CD4-positive, alpha-beta T cell treated with Interferon gamma for 1 hour (primary cell): ENCODE measurements around the gene PDE6B.

ENCODE experiments used
- DNase-seq: peaks from one replicate; pipeline ENCODE4 v3.0.0-alpha.2; 2020

Gene PDE6B

GRCh38 chr4:675036-675882 lies 49.9 kb downstream of the PDE6B start:
- no peak for DNase-seq

- no peak for DNase-seq
Measured at GRCh38 chr4:675980-676870, 50.9 kb downstream of the PDE6B start.

GRCh38 chr4:676871-677235 lies 51.5 kb downstream of the PDE6B start:
- DNase-seq, result no peak

- no peak for DNase-seq
Measured at GRCh38 chr4:677431-678293, 52.3 kb downstream of the PDE6B start.

GRCh38 chr4:678331-679103 lies 53.1 kb downstream of the PDE6B start:
- no peak for DNase-seq

GRCh38 chr4:679104-679481 lies 53.7 kb downstream of the PDE6B start:
- DNase-seq, result no peak

GRCh38 chr4:679629-680028 lies 54.3 kb downstream of the PDE6B start:
- no peak for DNase-seq

GRCh38 chr4:680091-680490 lies 54.7 kb downstream of the PDE6B start:
- no peak for DNase-seq

- peak; percentile 25 for DNase-seq
Measured at GRCh38 chr4:680551-680927, 55.2 kb downstream of the PDE6B start.

- peak; percentile 71 for DNase-seq
Measured at GRCh38 chr4:680928-681645, 55.7 kb downstream of the PDE6B start.

GRCh38 chr4:681736-682451 lies 56.5 kb downstream of the PDE6B start:
- peak; percentile 49 for DNase-seq

- DNase-seq, result no peak
Measured at GRCh38 chr4:682490-683172, 57.3 kb downstream of the PDE6B start.

GRCh38 chr4:683247-683897 lies 58.0 kb downstream of the PDE6B start:
- DNase-seq, result no peak

GRCh38 chr4:683982-684622 lies 58.7 kb downstream of the PDE6B start:
- DNase-seq, result peak; percentile 25

GRCh38 chr4:684623-685327 lies 59.4 kb downstream of the PDE6B start:
- no peak for DNase-seq

GRCh38 chr4:685679-686412 lies 60.5 kb downstream of the PDE6B start:
- no peak for DNase-seq

- DNase-seq, result no peak
Measured at GRCh38 chr4:686413-687040, 61.2 kb downstream of the PDE6B start.
